Neural cell (in vitro differentiated cells): ENCODE data around the gene CELSR1. TPM values are rescaled to one million over a fixed set of nuclear protein-coding genes. Genes with fewer than 3 reads are reported as not detected.

ENCODE experiments used
- H2AFZ ChIP-seq: fragments of 200-600, 300-800 bp; sonication (generic), shearing (Covaris generic); 2 replicates; pipeline ENCODE4 v1.6.0; 2014; ENCODE audit warnings: low read depth, mild to moderate bottlenecking, antibody characterized with exemption, low read length, moderate library complexity
- H3F3A ChIP-seq: fragments of 200-600 bp; shearing (Covaris generic); 2 replicates; pipeline ENCODE4 v1.6.1; 2016; ENCODE audit warnings: mild to moderate bottlenecking, moderate library complexity, mixed read lengths, antibody characterized with exemption, low read length; ENCODE audit not compliant: insufficient read depth, poor library complexity, severe bottlenecking
- H3K27ac ChIP-seq: fragments of 200-600, 300-800 bp; sonication (generic), shearing (Covaris generic); 2 replicates; pipeline ENCODE4 v1.5.1; 2014; ENCODE audit warnings: mild to moderate bottlenecking, low read length, moderate library complexity
- H3K27me3 ChIP-seq: fragments of 300-800, 200-600 bp; sonication (generic), shearing (Covaris generic); 2 replicates; pipeline ENCODE4 v1.6.0; 2014; ENCODE audit warnings: mild to moderate bottlenecking, low read depth, low read length, moderate library complexity; ENCODE audit not compliant: insufficient read depth
- H3K36me3 ChIP-seq: fragments of 300-800, 200-600 bp; sonication (generic), shearing (Covaris generic); 2 replicates; pipeline ENCODE4 v1.5.1; 2014; ENCODE audit warnings: mild to moderate bottlenecking, antibody characterized with exemption, low read length, moderate library complexity; ENCODE audit not compliant: insufficient read depth
- H3K4me2 ChIP-seq: fragments of 300-800, 200-600 bp; sonication (generic), shearing (Covaris generic); 2 replicates; pipeline ENCODE4 v1.6.0; 2014; ENCODE audit warnings: mild to moderate bottlenecking, low read length
- H3K4me3 ChIP-seq: fragments of 300-800, 200-600 bp; sonication (generic), shearing (Covaris generic); 2 replicates; pipeline ENCODE4 v1.5.1; 2014; ENCODE audit warnings: mild to moderate bottlenecking, low read length, moderate library complexity
- H3K79me2 ChIP-seq: fragments of 200-600 bp; shearing (Covaris generic); replicated peaks from 2 replicates; pipeline ENCODE4 v1.6.0; 2014; ENCODE audit warnings: mild to moderate bottlenecking, low read length, moderate library complexity; ENCODE audit not compliant: insufficient read depth
- H3K9ac ChIP-seq: fragments of 300-800, 200-600 bp; sonication (generic), shearing (Covaris generic); 2 replicates; pipeline ENCODE4 v1.6.1; 2016; ENCODE audit warnings: mild to moderate bottlenecking, low read length, mixed read lengths
- H3K9me2 ChIP-seq: fragments of 200-600 bp; shearing (Covaris generic); 2 replicates; pipeline ENCODE4 v1.6.1; 2016; ENCODE audit warnings: mild to moderate bottlenecking, low read length, mixed read lengths; ENCODE audit not compliant: insufficient read depth
- H3K9me3 ChIP-seq: fragments of 200-600, 300-800 bp; sonication (generic), shearing (Covaris generic); 2 replicates; pipeline ENCODE4 v1.6.1; 2016; ENCODE audit warnings: mild to moderate bottlenecking, mixed run types, low read length, moderate library complexity, mixed read lengths
- H4K20me1 ChIP-seq: fragments of 200-600 bp; shearing (Covaris generic); 2 replicates; pipeline ENCODE4 v1.6.1; 2016; ENCODE audit warnings: mild to moderate bottlenecking, mixed run types; ENCODE audit not compliant: insufficient read depth
- EP300 ChIP-seq: fragments of 450-650 bp; conservative IDR thresholded peaks from 2 replicates; pipeline ENCODE4 v1.6.1; 2014; ENCODE audit warnings: antibody characterized with exemption, mild to moderate bottlenecking, moderate library complexity; ENCODE audit not compliant: poor library complexity, severe bottlenecking
- EZH2 ChIP-seq: fragments of 200-600, 300-800 bp; shearing (Covaris generic), sonication (generic); IDR thresholded peaks from 2 replicates; pipeline ENCODE4 v1.6.1; 2014; ENCODE audit warnings: antibody characterized with exemption, low read length, borderline replicate concordance, mild to moderate bottlenecking; ENCODE audit not compliant: insufficient read depth, poor library complexity, severe bottlenecking
- MXI1 ChIP-seq: fragments of 450-650 bp; conservative IDR thresholded peaks from 2 replicates; pipeline ENCODE4 v1.6.1; 2014; ENCODE audit warnings: antibody characterized with exemption, mild to moderate bottlenecking; ENCODE audit not compliant: poor library complexity, severe bottlenecking
- POLR2AphosphoS5 ChIP-seq: IDR thresholded peaks from 2 replicates; pipeline ENCODE4 v1.6.1; 2012
- RAD21 ChIP-seq: fragments of 450-650 bp; conservative IDR thresholded peaks from 2 replicates; pipeline ENCODE4 v1.6.1; 2014; ENCODE audit warnings: antibody characterized with exemption, mild to moderate bottlenecking, moderate library complexity
- SMC3 ChIP-seq: fragments of 450-650 bp; conservative IDR thresholded peaks from 2 replicates; pipeline ENCODE4 v1.6.1; 2014; ENCODE audit warnings: antibody characterized with exemption, mild to moderate bottlenecking, moderate library complexity; ENCODE audit not compliant: poor library complexity
- TAF1 ChIP-seq: IDR thresholded peaks from 2 replicates; pipeline ENCODE4 v1.6.1; 2012; ENCODE audit warnings: low read depth
- polyA plus RNA-seq: library from polyadenylated mRNA; depleted of rRNA; stranded (reverse); fragments of >200 nt; gene quantifications from 2 replicates; pipeline ENCODE4 v1.2.3, GENCODE V29; 2014
- TF ChIP-seq, protein P1 (sequence below): fragments of 450-650 bp; IDR thresholded peaks from 2 replicates; pipeline ENCODE4 v1.5.1; 2014; ENCODE audit warnings: antibody characterized with exemption, mild to moderate bottlenecking, moderate library complexity; ENCODE audit not compliant: poor library complexity, severe bottlenecking
- TF ChIP-seq, protein P2 (sequence below): IDR thresholded peaks from 2 replicates; pipeline ENCODE4 v1.6.1; 2012; ENCODE audit warnings: borderline replicate concordance

The CELSR1 gene
- polyA plus RNA-seq, 1 donor from 2014 or later: 0.14 TPM

DNA sequence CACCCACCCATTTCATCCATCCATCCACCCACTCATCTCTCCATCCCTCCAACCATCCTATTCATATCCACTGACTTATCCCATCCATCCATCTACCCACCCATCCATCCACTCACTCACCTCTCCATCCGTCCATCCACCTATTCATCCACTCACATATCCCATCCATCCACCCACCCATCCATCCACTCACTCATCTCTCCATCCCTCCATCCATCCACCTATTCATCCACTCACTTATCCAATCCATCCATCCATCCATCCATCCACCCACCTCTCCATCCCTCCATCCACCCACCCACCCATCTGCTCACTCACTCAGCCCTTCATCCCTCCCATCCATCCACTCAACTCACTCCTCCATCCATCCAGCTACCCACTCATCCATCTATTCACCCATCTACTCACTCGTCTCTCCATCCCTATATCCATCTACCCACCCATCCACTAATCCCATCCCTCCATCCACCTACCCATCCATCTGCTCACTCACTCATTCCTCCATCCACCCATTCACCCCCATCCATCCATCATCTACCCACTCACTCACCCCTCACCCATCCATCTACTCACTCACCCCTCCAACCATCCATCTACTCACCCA, 165.7 kb downstream of the CELSR1 start:
- H3F3A ChIP-seq: no peaks in the 10 kb centered on the region
- no peak overlapping the region for H3K4me2 ChIP-seq
- no peaks in the 10 kb centered on the region for H3K9me3 ChIP-seq
- no peak overlapping the region for H3K9ac ChIP-seq
- no peak overlapping the region for H2AFZ ChIP-seq
- no peaks in the 10 kb centered on the region for H3K36me3 ChIP-seq
- TF ChIP-seq TAF1 (no peak), POLR2AphosphoS5 (no peak), EP300 (no peak), RAD21 (no peak), EZH2 (no peak), MXI1 (no peak), SMC3 (no peak)
- TF ChIP-seq, protein P1, sequence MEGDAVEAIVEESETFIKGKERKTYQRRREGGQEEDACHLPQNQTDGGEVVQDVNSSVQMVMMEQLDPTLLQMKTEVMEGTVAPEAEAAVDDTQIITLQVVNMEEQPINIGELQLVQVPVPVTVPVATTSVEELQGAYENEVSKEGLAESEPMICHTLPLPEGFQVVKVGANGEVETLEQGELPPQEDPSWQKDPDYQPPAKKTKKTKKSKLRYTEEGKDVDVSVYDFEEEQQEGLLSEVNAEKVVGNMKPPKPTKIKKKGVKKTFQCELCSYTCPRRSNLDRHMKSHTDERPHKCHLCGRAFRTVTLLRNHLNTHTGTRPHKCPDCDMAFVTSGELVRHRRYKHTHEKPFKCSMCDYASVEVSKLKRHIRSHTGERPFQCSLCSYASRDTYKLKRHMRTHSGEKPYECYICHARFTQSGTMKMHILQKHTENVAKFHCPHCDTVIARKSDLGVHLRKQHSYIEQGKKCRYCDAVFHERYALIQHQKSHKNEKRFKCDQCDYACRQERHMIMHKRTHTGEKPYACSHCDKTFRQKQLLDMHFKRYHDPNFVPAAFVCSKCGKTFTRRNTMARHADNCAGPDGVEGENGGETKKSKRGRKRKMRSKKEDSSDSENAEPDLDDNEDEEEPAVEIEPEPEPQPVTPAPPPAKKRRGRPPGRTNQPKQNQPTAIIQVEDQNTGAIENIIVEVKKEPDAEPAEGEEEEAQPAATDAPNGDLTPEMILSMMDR: no peak
- TF ChIP-seq, protein P2, sequence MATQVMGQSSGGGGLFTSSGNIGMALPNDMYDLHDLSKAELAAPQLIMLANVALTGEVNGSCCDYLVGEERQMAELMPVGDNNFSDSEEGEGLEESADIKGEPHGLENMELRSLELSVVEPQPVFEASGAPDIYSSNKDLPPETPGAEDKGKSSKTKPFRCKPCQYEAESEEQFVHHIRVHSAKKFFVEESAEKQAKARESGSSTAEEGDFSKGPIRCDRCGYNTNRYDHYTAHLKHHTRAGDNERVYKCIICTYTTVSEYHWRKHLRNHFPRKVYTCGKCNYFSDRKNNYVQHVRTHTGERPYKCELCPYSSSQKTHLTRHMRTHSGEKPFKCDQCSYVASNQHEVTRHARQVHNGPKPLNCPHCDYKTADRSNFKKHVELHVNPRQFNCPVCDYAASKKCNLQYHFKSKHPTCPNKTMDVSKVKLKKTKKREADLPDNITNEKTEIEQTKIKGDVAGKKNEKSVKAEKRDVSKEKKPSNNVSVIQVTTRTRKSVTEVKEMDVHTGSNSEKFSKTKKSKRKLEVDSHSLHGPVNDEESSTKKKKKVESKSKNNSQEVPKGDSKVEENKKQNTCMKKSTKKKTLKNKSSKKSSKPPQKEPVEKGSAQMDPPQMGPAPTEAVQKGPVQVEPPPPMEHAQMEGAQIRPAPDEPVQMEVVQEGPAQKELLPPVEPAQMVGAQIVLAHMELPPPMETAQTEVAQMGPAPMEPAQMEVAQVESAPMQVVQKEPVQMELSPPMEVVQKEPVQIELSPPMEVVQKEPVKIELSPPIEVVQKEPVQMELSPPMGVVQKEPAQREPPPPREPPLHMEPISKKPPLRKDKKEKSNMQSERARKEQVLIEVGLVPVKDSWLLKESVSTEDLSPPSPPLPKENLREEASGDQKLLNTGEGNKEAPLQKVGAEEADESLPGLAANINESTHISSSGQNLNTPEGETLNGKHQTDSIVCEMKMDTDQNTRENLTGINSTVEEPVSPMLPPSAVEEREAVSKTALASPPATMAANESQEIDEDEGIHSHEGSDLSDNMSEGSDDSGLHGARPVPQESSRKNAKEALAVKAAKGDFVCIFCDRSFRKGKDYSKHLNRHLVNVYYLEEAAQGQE: no peak
- H3K79me2 ChIP-seq: no peaks in the 10 kb centered on the region
- H3K27ac ChIP-seq: no peak overlapping the region
- H3K4me3 ChIP-seq: no peak overlapping the region
- no peaks in the 10 kb centered on the region for H3K27me3 ChIP-seq
- no peaks in the 10 kb centered on the region for H4K20me1 ChIP-seq
- no peaks in the 10 kb centered on the region for H3K9me2 ChIP-seq

DNA sequence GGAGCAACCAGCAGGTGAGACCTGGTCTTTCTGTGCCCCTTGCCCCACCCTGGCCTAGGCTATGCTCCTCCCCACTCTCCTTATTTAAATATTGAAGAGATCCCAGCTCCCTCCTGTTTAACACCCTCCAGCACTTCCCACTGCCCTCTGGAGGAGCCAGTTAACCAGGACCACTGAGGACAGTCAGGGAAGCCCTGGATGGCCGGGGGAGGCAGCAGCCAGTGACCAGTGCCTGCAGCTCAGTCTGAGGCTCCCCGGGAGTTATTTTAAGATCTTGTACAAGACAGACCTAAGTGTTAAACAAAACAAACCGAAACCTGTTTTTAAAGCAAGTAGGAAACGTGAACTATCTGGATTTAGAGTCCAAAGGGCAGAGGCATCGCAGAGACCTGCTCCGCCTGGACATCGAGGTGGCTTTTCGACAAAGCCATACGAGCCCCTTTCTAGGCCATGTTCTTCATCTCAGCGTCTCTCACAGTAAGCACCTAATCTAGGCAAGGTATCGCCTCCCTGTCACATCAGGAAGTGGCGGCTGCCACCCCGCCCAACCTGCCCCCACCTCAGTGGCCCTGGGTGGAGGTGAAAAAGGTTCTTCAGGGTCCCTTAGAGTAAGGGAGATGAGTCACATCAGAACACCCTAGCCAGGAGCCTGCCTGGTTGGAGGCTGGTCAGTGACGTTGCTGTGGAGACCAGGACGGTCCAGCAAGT, 166.7 kb downstream of the CELSR1 start:
- H3F3A ChIP-seq: no peaks in the 10 kb centered on the region
- no peaks in the 10 kb centered on the region for H3K36me3 ChIP-seq
- no peaks in the 10 kb centered on the region for H3K79me2 ChIP-seq
- no peak overlapping the region for H3K4me2 ChIP-seq
- H3K27ac ChIP-seq: no peak overlapping the region
- H4K20me1 ChIP-seq: no peaks in the 10 kb centered on the region
- no peak overlapping the region for H3K9ac ChIP-seq
- H3K9me3 ChIP-seq: no peaks in the 10 kb centered on the region
- no peaks in the 10 kb centered on the region for H3K27me3 ChIP-seq
- H3K9me2 ChIP-seq: no peaks in the 10 kb centered on the region
- H3K4me3 ChIP-seq: no peak overlapping the region
- no peak overlapping the region for H2AFZ ChIP-seq
- TF ChIP-seq MXI1 (no peak), TAF1 (no peak), EP300 (no peak)
- TF ChIP-seq, protein P2: no peak
